Epithelial cell of esophagus (primary cell): ENCODE data around the gene TLR2.
"Not testable (repeated sequence)": the region's sequence is repeated elsewhere in the genome, so short reads cannot be mapped to it uniquely, and the experiment has no call there.

Source experiments
- DNase-seq: peaks from one replicate; pipeline ENCODE4 v3.0.0; 2010; ENCODE audit warnings: low read depth
- H3K4me3 ChIP-seq: 2 replicates; pipeline ENCODE4 v1.5.1; 2011; ENCODE audit warnings: mild to moderate bottlenecking, low read length, control low read depth
- TF ChIP-seq, protein P1 (sequence below): IDR thresholded peaks from 2 replicates; pipeline ENCODE4 v1.5.1; 2011; ENCODE audit warnings: low read depth, mild to moderate bottlenecking, low read length, control low read depth, inconsistent platforms; ENCODE audit not compliant: insufficient read depth; ENCODE audit errors: missing control alignments

Gene TLR2

DNA sequence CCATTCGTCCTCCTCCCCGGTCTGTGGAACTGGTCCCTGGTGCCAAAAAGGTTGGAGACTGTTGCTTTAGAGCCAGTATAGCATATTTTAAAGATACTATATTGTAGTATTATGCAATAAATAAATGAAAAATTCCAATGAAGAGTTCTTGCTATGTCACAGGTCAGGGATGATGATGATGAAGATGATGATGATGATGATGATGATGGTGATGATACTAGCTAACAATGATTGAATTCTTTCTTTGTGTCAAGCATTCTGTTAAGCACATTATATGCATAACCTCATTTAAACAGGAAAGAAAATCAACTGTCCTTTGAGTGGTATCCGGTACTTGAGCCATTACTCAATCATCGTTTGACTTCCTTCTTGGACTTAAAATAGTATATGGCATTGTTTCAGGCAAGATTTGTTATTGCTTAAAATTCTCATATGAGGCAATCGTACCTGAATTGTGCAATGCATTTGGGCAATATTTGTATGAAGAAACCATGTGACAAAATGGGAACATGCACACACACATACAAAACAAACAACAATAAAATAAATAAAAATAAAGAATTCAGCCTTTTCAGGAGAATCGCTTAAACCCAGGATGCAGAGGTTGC is 22.8 kb upstream of the TLR2 start:
- TF ChIP-seq, protein P1, sequence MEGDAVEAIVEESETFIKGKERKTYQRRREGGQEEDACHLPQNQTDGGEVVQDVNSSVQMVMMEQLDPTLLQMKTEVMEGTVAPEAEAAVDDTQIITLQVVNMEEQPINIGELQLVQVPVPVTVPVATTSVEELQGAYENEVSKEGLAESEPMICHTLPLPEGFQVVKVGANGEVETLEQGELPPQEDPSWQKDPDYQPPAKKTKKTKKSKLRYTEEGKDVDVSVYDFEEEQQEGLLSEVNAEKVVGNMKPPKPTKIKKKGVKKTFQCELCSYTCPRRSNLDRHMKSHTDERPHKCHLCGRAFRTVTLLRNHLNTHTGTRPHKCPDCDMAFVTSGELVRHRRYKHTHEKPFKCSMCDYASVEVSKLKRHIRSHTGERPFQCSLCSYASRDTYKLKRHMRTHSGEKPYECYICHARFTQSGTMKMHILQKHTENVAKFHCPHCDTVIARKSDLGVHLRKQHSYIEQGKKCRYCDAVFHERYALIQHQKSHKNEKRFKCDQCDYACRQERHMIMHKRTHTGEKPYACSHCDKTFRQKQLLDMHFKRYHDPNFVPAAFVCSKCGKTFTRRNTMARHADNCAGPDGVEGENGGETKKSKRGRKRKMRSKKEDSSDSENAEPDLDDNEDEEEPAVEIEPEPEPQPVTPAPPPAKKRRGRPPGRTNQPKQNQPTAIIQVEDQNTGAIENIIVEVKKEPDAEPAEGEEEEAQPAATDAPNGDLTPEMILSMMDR, result no peak
- DNase-seq, result peak; percentile 90
- no peak overlapping the region for H3K4me3 ChIP-seq

DNA sequence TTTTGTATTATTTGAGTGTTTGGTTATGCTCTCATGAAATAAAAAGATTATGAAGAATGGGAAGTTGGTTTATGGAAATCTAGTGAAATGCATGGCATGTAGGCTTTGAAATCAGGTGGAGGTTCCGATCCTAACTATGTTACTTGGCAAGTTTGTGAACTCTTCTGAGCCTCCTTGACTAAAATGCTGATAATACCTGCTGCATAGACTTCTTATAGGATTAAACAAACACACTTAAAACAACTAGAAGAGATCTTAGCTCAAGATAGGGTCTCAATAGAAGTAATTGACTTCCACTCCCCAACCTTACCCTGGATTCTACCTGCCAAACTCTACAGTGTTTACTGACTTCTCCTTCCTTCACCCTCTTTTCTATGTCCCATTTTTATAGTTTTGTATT is 22.2 kb upstream of the TLR2 start:
- TF ChIP-seq, protein P1, result no peak
- no peak for DNase-seq

DNA sequence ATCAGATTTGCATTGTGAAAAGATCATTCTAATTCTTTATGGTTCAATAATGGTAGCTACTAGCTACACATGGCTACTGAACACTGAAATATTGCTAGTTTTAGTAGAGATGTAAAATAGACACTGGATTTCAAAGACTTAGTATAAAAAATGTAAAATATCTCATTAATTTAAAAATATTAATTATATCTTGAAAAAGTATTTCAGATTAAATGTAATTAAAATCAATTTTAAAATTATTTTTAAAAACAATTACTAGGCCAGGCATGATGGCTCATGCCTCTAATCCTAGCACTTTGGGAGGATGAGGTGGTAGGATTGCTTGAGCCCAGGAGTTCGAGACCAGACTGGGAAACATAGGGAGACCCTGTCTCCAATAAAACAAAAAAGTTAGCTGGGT is 20.4 kb upstream of the TLR2 start:
- no peak overlapping the region for H3K4me3 ChIP-seq
- TF ChIP-seq, protein P1, result no peak
- no peak for DNase-seq

More for the DNA sequence above, 22.2 kb upstream of the TLR2 start:
- H3K4me3 ChIP-seq, result no peak overlapping the region

DNA sequence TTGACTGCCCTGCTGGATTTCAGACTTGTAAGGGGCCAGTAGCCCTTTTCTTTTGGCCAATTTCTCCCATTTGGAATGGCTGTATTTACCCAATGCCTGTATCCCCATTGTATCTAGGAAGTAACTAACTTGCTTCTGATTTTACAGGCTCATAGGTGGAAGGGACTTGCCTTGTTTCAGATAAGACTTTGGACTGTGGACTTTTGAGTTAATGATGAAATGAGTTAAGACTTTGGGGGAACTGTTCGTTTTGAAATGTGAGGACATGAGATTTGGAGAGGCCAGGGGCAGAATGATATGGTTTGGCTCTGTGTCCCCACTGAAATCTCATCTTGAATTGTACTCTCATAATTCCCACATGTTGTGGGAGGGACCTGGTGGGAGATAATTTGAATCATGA is 17.6 kb upstream of the TLR2 start:
- not testable (repeated sequence) for DNase-seq

DNA sequence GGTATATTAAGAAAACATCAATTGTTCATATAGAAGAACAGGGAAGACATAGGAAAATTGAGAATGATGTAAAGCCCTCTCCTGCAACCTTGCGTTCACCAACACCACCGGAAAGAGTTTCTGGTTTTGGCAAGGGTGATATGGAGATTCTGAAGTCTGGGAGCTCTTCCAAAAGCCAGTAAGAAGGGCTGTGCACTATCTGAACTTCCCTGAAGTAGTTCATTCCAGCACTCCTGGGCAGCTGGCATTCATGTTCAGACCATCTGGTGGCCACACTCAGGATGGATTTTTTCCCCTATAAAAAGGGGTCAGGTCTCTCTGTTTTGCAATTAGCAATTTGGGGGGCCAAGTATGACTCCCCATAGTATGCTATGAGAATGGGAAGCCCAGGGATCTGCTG is 15.4 kb upstream of the TLR2 start:
- TF ChIP-seq, protein P1, result no peak
- H3K4me3 ChIP-seq, result no peak overlapping the region
- no peak for DNase-seq

More for the DNA sequence above, 17.6 kb upstream of the TLR2 start:
- H3K4me3 ChIP-seq, result not testable (repeated sequence)

DNA sequence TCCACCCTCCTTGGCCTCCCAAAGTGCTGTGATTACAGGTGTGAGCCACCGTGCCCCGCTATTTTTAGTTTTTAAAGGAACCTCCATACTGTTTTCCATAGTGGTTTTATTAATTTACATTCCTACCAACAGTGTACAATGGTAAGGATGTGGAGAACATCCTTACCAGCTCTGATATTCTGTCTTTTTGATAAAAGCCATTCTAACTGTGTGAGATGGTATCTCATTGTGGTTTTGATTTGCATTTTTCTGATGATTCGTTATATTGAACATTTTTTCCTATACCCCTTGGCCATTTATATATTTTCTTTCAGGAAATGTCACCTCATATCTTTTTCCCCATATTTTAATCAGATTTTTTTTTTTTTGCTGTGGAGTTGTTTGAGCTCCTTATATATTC is 14.2 kb upstream of the TLR2 start:
- DNase-seq, result no peak
- H3K4me3 ChIP-seq, result no peak overlapping the region
- TF ChIP-seq, protein P1, result no peak

DNA sequence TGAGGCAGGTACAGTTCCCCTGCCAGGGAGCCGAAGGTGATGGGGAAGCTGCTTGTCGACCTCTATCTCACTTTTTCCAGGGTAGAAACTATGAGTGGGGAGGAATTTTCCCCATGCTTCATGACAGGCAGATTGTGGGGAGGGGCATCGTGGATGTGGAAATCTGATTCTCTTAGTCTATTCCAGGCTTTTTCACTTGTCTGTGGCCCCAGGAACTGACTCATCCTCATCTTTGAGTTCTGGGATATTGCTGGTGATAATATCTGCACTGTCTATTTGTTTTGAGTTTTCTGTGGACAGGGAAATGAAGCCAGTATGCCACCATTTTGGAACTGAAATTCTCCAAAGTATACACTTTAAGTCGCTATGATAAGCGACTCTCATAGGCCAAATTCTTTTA is 7.6 kb upstream of the TLR2 start:
- TF ChIP-seq, protein P1, result no peak
- no peak overlapping the region for H3K4me3 ChIP-seq
- DNase-seq, result peak; percentile 56
